GM20431 (cell line): ENCODE measurements around the gene FANCC.

ENCODE experiments used
- in situ Hi-C: fragments of 300-500 bp; cut with MseI, MboI; formaldehyde crosslinking; loops from one replicate; pipeline ENCODE4 v1.15.0; 2020; ENCODE audit warnings: low sequenced_read_pairs; ENCODE audit not compliant: unreplicated experiment

Gene FANCC

DNA sequence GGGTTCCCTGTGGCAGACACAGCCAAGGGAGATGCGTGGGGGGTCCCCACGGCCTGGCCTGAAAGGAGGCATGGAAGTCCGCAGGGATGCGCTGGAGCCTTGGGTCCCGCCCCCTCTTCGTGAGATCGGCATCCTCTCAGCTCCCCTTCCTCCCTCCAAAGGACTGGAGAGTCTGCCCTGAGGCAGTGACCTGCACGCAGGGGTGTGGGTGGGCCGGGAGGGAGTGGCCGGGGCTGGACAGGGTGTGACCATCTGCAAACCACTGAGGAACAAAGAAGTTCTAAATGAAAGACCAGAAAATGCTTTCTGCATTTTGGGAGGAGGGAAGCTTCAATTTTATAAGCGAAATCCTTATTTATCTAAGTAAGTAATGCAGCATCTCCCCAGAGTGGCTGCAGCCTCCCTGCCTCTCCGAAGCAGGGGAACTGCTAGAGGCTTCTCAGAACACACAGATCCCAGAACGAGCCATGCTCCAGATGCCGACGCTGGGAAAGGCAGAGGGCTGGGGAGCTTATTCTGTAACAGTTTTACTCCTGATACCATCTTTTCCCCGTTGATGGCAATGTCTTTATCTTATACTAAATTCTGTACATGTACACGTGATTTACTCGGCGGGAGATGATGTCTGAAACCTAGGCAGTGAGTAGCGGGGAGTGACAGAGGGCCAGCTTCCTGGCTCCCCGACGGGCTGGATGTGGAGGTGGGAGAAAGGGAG, 221.7 kb downstream of the FANCC start:
- in situ Hi-C loops = no loop called here

DNA sequence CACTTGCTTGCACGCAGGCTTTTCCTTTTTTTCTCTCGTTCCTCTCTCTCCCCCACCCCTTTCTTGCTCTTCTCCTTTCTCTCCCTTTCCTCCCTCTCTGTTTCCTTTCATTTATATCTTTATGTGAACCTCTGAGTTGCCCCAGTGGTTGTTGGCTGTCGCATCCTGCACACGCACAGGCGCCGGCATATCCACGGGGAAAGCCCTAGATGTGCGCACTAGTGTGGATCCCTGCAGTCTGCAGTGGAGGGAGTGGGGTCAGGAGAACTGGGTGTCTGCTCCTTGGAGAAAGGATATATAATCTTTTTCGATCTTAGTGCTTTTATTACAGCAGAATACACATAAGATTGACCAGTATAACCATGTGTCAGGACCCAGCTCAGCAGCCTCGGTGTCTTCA, 223.5 kb downstream of the FANCC start:
- in situ Hi-C loops = no loop called here

- in situ Hi-C loops = no loop called here
Measured at GRCh38 chr9:95093586-95093985, 223.9 kb downstream of the FANCC start.

- in situ Hi-C loops = no loop called here
Measured at GRCh38 chr9:95092262-95093072, 225.0 kb downstream of the FANCC start.

DNA sequence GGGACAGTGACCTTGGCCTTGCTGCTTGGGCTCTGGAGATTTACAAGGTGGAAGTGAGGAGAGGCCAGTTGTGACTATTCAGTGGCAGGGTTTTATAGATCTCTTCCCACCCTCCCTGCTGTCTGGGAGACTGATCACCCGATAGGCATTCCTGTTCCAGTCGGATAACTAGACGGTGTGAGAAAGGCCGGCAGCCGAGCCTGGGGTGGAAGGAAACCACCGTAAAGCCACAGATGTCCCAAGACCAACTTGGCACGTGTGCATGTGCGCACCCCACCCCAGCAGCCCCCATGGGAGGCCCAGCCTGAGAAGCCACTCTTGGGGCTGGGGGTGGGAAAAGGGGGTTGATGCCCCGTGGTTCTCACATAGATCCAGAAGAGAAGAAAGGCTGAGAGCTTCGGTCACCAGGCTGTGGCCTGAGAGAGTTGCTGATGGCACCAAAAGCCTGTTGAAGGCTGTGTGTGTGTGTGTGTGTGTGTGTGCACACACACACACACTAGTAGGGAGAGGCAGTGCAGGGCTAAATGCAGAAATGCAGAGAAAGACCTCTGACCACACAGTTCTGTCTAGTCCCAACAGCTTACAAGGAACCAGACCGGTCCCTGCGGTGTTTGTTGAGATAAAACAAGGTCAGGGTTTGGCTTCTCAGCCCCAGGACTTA, 225.8 kb downstream of the FANCC start:
- in situ Hi-C loops = no loop called here

- in situ Hi-C loops = no loop called here
Measured at GRCh38 chr9:95090871-95091577, 226.5 kb downstream of the FANCC start.

- in situ Hi-C loops = no loop called here
Measured at GRCh38 chr9:95090023-95090791, 227.3 kb downstream of the FANCC start.

DNA sequence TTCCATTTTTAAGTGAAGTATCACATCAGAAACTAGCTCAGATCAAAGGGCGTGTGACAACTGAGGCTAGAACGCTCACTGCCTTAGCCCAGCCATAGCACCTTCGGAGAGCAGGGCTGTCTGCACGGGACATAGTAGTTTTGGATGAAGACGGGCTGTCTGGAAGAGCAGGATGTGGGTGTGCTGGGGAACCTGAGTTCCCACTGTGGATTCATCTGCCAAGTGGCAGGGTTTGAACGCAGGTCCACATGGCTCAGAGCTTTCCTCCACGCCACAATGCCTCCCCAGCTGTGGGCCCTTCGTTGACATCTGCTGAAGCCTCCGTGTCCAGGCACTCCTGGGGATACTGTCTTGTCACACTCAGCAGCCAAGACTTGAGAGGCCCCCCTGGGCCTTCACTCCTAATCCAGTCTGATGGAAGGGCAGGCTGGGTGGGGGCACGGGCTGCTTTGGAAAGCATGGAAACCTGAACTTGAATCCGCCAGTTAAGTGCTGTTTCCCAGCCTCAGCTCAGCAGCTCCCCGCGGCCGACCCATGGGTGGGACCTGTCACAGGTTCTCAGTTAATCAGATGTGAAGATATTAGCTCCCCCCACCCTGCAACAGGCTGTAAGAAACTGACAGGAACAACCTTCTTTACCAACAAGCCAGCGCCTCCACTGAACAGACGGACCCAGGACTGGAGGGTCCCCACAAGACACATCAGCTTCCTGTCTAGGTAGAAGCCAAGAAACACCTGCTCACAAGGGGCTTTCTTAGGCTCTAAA, 228.1 kb downstream of the FANCC start:
- in situ Hi-C loops = no loop called here

DNA sequence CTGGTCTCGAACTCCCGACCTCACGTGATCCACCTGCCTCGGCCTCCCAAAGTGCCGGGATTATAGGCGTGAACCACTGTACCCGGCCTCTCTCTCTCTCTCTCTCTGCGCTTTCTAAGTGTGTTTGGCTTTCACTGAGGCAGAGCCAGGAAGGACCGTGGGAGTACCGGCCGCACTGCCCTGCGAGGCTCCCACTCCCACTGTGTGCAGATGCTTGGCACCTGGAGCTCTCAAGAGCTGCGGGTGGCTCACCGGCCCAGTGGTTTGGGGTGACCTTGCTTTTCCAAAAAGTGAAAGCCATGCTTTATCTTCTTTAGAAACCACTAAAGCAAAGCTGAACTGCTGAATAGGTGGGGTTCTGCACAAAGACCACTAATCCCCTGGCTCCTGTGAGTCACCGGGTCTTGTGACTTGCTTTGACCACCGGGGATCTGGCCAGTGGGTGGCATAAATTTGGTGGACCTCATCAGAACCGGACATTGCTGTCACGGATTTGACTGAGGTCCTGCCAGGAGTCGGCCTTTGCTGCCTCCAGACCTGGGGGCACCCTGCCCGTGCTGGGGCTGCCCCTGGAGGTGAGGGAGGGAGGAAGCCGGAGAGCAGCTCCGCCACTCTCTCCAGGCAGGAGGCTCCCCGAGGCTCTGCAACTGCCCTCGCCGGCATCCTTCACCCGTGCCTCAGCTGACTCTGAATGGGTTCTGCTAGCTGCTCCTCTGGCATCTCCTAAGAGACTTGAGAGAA, 228.9 kb downstream of the FANCC start:
- in situ Hi-C loops = no loop called here

- in situ Hi-C loops = no loop called here
Measured at GRCh38 chr9:95087659-95088242, 229.8 kb downstream of the FANCC start.

DNA sequence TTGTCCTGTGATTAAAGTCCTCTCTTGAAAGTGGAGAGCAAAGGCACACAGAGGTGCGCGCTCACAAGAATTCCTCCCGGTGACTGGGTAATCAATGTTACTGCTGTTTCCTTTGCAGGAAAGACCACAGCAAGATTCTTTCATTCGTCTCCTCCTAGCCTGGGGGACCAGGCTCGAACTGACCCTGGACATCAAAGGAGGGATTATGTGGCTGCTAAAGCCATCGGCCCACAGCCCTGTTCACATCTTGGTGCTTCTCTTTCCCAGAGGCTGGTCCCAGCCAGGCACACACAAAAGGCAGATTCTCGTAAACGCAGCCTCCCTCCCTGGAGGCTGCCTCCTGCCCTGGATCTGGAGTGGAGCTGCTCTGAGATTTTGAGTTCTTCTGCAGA, 230.9 kb downstream of the FANCC start:
- in situ Hi-C loops = no loop called here

GRCh38 chr9:95085861-95086563, 231.5 kb downstream of the FANCC start:
- in situ Hi-C loops = no loop called here

- in situ Hi-C loops = no loop called here
Measured at GRCh38 chr9:95085036-95085770, 232.3 kb downstream of the FANCC start.

DNA sequence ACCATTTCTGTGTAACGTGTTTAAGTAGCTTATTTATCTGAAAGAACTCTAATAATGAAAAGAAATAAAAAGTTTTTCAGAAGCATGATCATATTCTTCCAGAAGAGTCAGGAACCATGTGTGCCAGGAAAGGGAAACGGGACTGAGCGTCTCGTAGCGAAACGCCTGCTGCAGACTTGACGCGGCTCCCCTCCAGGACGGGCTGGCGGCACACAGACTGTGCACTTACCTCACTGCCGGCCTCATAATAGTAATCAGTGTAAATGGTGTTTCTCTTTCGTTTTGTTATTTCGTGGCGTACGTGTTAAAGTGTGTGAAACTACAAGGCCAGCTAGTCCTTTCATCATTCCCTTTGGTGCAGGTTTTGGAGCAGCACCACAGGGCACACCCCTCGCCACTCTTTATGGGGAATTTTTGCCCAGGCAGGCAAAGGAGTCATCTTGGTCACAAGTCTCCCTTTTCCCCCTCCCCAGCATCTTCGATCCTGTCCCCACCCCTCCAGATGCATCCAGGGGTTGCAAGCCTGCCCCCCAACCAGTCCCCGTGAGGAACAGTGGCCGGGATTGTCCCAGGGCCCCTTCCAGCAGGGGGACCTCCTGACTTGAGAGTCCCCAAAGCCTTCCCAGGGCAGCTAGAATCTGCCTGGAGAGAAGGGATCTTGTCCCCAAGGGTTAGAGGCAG, 233.1 kb downstream of the FANCC start:
- in situ Hi-C loops = no loop called here

GRCh38 chr9:95083086-95083768, 234.3 kb downstream of the FANCC start:
- in situ Hi-C loops = no loop called here
